ENCODE measurements around the gene DLEU7. TPM values are rescaled to one million over a fixed set of nuclear protein-coding genes. Genes with fewer than 3 reads are reported as not detected.

The DLEU7 gene
- total RNA-seq, 1 experiment from 2014 or later = not detected

GRCh38 chr13:50845211-50845610, 1.7 kb upstream of the DLEU7 start:
- in situ Hi-C loops (cut with HindIII; ENCODE audit: low sequenced_read_pairs) = no loop called here
- DNase-seq (ENCODE audit: low spot score) = peak; percentile 13

- in situ Hi-C loops (cut with HindIII; ENCODE audit: low sequenced_read_pairs) = no loop called here
- DNase-seq (ENCODE audit: low spot score) = peak; percentile 17
Observed at GRCh38 chr13:50844084-50844875, 788 bp upstream of the DLEU7 start.

DNA sequence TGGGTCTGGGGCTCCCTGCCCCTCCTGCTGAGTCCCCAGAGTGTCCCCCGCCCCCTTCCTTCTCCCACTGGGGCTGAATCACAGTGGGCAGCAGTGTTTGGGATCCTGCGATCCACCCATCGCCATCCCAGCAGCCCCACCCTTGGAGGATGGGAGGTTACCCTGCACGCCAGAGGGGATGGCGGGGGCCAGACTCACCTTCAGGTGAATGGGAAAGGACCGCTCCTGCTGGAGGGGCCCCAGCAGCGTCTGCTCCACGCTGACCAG, 569 bp downstream of the DLEU7 start:
- peak; percentile 52 for DNase-seq (ENCODE audit: low spot score)
- in situ Hi-C loops (cut with HindIII; ENCODE audit: low sequenced_read_pairs) = no loop called here

- peak; percentile 55 for DNase-seq (ENCODE audit: low spot score)
- in situ Hi-C loops (cut with HindIII; ENCODE audit: low sequenced_read_pairs) = no loop called here
Observed at GRCh38 chr13:50842251-50842989, 1.1 kb downstream of the DLEU7 start.

GRCh38 chr13:50841786-50842185, 1.7 kb downstream of the DLEU7 start:
- in situ Hi-C loops (cut with HindIII; ENCODE audit: low sequenced_read_pairs) = no loop called here
- DNase-seq (ENCODE audit: low spot score) = peak; percentile 28

DNA sequence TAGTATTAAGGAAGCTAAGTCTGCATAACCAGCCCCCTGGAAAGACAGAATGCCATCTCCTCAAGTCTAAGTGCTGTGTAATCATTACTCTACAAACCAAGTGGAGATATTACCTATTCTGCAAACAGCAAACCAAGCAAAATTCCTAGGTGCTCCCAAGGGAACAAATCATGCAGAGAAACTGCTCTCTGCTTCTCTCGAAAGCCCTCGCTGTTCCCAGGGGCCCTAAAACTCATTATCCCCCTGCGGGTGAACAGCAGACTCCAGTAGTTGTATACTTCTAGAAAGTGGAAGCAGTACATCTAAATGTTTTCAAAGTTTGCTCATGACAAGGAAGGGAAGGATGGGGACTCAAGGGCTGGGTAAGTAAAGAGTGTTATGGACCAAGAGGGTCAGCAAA, 3.2 kb downstream of the DLEU7 start:
- in situ Hi-C loops (cut with HindIII; ENCODE audit: low sequenced_read_pairs) = no loop called here
- DNase-seq (ENCODE audit: low spot score) = no peak

DNA sequence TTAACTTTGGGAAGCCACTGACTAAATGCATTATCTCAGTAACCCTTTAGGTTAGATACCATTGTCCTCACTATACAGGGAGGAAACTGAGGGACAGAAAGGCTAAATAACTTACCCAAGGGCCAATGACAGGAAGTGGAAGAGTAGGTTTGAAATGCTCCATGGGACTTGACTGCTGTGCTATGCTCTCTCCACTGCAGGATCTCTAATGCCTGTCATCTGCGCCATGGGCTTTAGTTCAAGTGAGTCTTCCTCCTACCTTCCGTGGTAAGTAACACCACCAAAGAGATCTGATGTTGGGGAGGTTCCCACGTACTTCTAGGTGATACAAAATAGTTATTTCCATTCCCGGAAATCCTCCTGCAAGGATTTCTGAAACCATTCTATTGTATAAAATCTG, 3.7 kb downstream of the DLEU7 start:
- no peak for DNase-seq (ENCODE audit: low spot score)
- in situ Hi-C loops (cut with HindIII; ENCODE audit: low sequenced_read_pairs) = no loop called here

- no peak for DNase-seq (ENCODE audit: low spot score)
- in situ Hi-C loops (cut with HindIII; ENCODE audit: low sequenced_read_pairs) = no loop called here
Observed at GRCh38 chr13:50838701-50839100, 4.8 kb downstream of the DLEU7 start.

GRCh38 chr13:50838031-50838430, 5.5 kb downstream of the DLEU7 start:
- DNase-seq (ENCODE audit: low spot score) = no peak
- in situ Hi-C loops (cut with HindIII; ENCODE audit: low sequenced_read_pairs) = no loop called here

DNA sequence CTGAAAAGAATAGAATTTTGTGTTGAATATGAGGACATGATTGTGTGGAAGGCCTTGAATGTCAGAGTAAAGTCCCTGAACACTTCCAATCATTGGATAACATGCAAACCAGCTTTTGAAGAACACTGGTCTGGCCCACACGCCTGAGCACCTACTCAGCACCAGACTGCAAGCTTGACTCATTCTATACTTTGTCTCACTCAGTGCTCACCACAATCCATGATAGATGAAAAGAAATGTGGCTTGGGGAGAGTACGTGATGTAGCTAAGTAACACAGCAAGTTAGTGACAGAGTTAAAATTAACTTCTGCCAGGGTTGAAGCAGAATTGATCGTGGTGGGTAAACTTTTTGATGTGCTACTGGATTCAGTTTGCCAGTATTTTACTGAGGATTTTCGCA, 12.0 kb downstream of the DLEU7 start:
- in situ Hi-C loops (cut with HindIII; ENCODE audit: low sequenced_read_pairs) = no loop called here
- no peak for DNase-seq (ENCODE audit: low spot score)

GRCh38 chr13:50829896-50830295, 13.6 kb downstream of the DLEU7 start:
- in situ Hi-C loops (cut with HindIII; ENCODE audit: low sequenced_read_pairs) = no loop called here
- no peak for DNase-seq (ENCODE audit: low spot score)

- DNase-seq (ENCODE audit: low spot score) = no peak
- in situ Hi-C loops (cut with HindIII; ENCODE audit: low sequenced_read_pairs) = no loop called here
Observed at GRCh38 chr13:50829226-50829625, 14.3 kb downstream of the DLEU7 start.

DNA sequence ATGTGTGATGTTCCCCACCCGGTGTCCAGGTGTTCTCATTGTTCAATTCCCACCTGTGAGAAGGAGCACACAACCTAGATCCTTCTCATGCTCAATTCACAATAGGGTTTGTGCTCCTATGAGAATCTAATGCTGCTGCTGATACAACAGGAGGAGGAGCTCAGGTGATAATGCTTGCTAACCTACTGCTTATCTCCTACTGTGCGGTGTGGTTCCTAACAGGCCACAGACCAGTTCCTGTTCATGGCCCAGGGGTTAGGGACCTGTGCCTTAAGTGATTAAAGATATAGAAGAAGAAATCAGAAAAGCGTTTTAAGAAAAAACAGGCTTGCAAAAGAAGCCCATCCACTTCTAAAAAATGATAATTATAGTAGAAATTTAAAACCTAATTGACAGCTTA, 17.5 kb downstream of the DLEU7 start:
- no peak for DNase-seq (ENCODE audit: low spot score)
- in situ Hi-C loops (cut with HindIII; ENCODE audit: low sequenced_read_pairs) = no loop called here

DNA sequence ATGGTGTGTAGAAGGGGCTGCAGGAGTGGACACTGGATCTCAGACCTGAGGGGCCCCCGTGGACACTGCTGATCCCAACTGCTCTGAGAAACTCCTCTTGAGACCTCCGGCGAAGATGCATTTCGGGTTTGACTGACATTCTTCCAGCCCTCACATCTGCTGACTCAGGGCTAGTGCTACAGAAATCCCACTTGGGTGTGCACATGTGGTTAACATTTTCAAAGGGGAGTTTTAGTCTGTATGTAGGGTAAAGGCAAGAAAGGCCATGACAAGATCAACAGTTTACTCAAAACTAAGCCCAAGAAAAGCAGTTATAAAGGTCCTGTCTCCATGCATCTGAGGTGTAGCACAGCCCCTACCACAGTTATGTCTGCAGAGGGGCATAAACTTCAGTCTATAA, 31.2 kb downstream of the DLEU7 start:
- in situ Hi-C loops (cut with HindIII; ENCODE audit: low sequenced_read_pairs) = no loop called here
- DNase-seq (ENCODE audit: low spot score) = no peak

- in situ Hi-C loops (cut with HindIII; ENCODE audit: low sequenced_read_pairs) = no loop called here
- DNase-seq (ENCODE audit: low spot score) = no peak
Observed at GRCh38 chr13:50810998-50811397, 32.5 kb downstream of the DLEU7 start.

- in situ Hi-C loops (cut with HindIII; ENCODE audit: low sequenced_read_pairs) = no loop called here
- DNase-seq (ENCODE audit: low spot score) = no peak
Observed at GRCh38 chr13:50810468-50810867, 33.0 kb downstream of the DLEU7 start.

DNA sequence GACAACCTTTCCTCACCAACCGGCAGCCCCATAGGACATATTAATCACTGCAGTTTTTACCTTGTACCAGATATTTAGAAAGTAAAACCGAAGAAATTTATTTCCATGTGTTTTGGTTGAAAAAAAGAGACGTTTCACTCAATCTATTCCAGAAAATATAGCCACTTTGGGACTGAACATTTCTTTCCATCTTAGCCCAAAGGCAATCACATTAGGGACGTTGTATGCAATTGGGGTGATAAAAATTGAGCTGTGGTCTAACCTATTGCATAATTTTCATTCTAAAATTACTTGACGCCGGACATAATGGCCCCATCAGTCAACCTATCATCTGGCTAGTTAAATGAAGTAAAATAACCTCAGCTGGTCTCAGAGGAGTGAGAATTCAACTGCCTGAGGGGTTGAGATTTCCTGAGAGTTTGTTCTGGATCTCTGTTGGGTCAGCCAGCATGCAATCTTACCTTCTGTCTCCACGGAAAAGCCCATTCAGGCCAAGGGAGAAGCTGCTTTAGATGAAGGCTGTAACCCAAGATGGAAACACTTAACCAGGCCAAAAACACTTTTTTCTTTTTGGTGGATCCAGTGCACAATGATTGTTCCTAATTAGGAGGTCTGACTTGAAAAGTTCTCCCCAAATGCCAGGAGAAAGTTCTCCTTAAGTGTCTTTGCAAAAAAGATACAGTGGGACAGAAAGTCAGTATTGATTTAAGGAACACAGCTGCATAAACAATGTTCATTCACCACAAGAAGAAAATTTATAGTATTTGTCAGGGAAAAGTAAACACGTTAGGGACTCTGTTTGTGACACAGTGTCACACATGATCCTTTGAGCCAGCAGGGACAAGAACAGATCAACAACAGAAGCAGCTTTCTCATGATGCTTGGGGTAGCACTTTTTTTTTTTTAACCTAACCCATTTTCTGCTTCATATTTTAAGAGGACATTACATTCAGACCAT, 34.1 kb downstream of the DLEU7 start:
- no peak for DNase-seq (ENCODE audit: low spot score)
- in situ Hi-C loops (cut with HindIII; ENCODE audit: low sequenced_read_pairs) = no loop called here

DNA sequence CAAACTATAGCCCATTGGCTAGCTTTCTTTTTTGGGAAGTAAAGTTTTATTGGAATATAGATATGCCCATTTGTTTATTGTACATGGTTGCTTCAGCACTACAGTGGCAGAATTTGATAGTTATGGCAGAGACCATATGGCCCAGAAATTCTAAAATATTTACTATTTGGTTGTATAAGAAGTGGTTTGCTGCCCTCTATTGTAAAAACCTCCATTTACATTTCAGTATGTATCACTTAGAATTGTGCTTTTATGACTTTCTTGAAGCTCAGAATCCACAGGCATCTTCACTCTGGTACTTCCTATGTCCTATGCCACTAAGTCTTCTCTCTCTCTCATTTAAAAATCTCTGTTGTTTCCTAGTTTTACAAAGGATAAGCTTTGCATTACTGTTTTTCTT, 37.7 kb downstream of the DLEU7 start:
- no peak for DNase-seq (ENCODE audit: low spot score)

GRCh38 chr13:50801087-50801931, 42.2 kb downstream of the DLEU7 start:
- in situ Hi-C loops (cut with HindIII; ENCODE audit: low sequenced_read_pairs) = no loop called here
- peak; percentile 87 for DNase-seq (ENCODE audit: low spot score)

More for the DNA sequence above, 37.7 kb downstream of the DLEU7 start:
- in situ Hi-C loops (cut with HindIII; ENCODE audit: low sequenced_read_pairs) = no loop called here
